Stimulated activated CD4-positive, alpha-beta T cell treated with anti-CD3 and anti-CD28 coated beads, Interleukin-15, amount 100 ng/mL, for 1 hour (primary cell): ENCODE measurements around the gene SLC12A3.

ENCODE experiments used
- DNase-seq, 2 donors: peaks; one replicate each; pipeline ENCODE4 v3.0.0-alpha.2; 2020; ENCODE audit warnings: low read depth in 1 of 2, low spot score in 1 of 2

SLC12A3 gene

GRCh38 chr16:56864960-56865359, at the start of gene SLC12A3:
Gene SLC12A3 (plus strand): TSS chr16:56865207. CDS start chr16:56865236, 29 bp downstream.
- no peak for DNase-seq

GRCh38 chr16:56815721-56816120, 49.3 kb upstream of the SLC12A3 start:
- DNase-seq, result no peak

GRCh38 chr16:56817056-56817455, 48.0 kb upstream of the SLC12A3 start:
- DNase-seq, result no peak

GRCh38 chr16:56817938-56818337, 47.1 kb upstream of the SLC12A3 start:
- no peak for DNase-seq

- no peak for DNase-seq
Observed at GRCh38 chr16:56823081-56823733, 41.8 kb upstream of the SLC12A3 start.

- DNase-seq, result no peak
Observed at GRCh38 chr16:56824331-56824730, 40.7 kb upstream of the SLC12A3 start.

- no peak for DNase-seq
Observed at GRCh38 chr16:56824804-56825203, 40.2 kb upstream of the SLC12A3 start.

GRCh38 chr16:56825826-56826225, 39.2 kb upstream of the SLC12A3 start:
- DNase-seq, result no peak

- no peak for DNase-seq
Observed at GRCh38 chr16:56828647-56829046, 36.4 kb upstream of the SLC12A3 start.

- no peak for DNase-seq
Observed at GRCh38 chr16:56830669-56831068, 34.3 kb upstream of the SLC12A3 start.

- DNase-seq, result no peak
Observed at GRCh38 chr16:56832768-56833167, 32.2 kb upstream of the SLC12A3 start.

- DNase-seq, result no peak
Observed at GRCh38 chr16:56833243-56833970, 31.6 kb upstream of the SLC12A3 start.

GRCh38 chr16:56835320-56835719, 29.7 kb upstream of the SLC12A3 start:
- DNase-seq, result no peak

- no peak for DNase-seq
Observed at GRCh38 chr16:56836410-56837230, 28.4 kb upstream of the SLC12A3 start.

- no peak for DNase-seq
Observed at GRCh38 chr16:56838622-56839337, 26.2 kb upstream of the SLC12A3 start.

GRCh38 chr16:56841233-56841632, 23.8 kb upstream of the SLC12A3 start:
- DNase-seq, result no peak

- no peak for DNase-seq
Observed at GRCh38 chr16:56841659-56842058, 23.3 kb upstream of the SLC12A3 start.

GRCh38 chr16:56842133-56842532, 22.9 kb upstream of the SLC12A3 start:
- no peak for DNase-seq

- DNase-seq, result no peak
Observed at GRCh38 chr16:56844056-56844455, 21.0 kb upstream of the SLC12A3 start.

GRCh38 chr16:56847173-56847910, 17.7 kb upstream of the SLC12A3 start:
- DNase-seq, result no peak
